IMR-90 (cell line): ENCODE data around the gene PAK1IP1.

Source experiments
- CEBPB ChIP-seq: IDR thresholded peaks from 2 replicates; pipeline ENCODE4 v1.6.1; 2012; ENCODE audit warnings: low read depth, low read length, improper control_type of control experiment
- FOS ChIP-seq: fragments of 150-350 bp; IDR thresholded peaks from 2 replicates; pipeline ENCODE4 v1.6.1; 2016; ENCODE audit warnings: low read depth, low read length
- MAFK ChIP-seq: IDR thresholded peaks from 2 replicates; pipeline ENCODE4 v1.6.1; 2012; ENCODE audit warnings: low read depth, low read length, improper control_type of control experiment
- MAZ ChIP-seq: IDR thresholded peaks from 2 replicates; pipeline ENCODE4 v1.6.1; 2012; ENCODE audit warnings: low read depth, mild to moderate bottlenecking, low read length, improper control_type of control experiment, moderate library complexity, borderline replicate concordance
- MXI1 ChIP-seq: IDR thresholded peaks from 2 replicates; pipeline ENCODE4 v1.6.1; 2012; ENCODE audit warnings: low read depth, mild to moderate bottlenecking, low read length, moderate library complexity, borderline replicate concordance
- NFE2L2 ChIP-seq: fragments of 150-350 bp; IDR thresholded peaks from 2 replicates; pipeline ENCODE4 v1.6.1; 2016; ENCODE audit warnings: low read depth, mild to moderate bottlenecking, low read length
- POLR2A ChIP-seq: IDR thresholded peaks from 2 replicates; pipeline ENCODE4 v1.6.1; 2012; ENCODE audit warnings: mild to moderate bottlenecking, low read depth, low read length
- RAD21 ChIP-seq: IDR thresholded peaks from 2 replicates; pipeline ENCODE4 v1.6.1; 2012; ENCODE audit warnings: low read length, improper control_type of control experiment
- RFX5 ChIP-seq: IDR thresholded peaks from 2 replicates; pipeline ENCODE4 v1.8.0; 2012; ENCODE audit warnings: low read depth, mild to moderate bottlenecking, low read length, moderate library complexity
- TF ChIP-seq, protein P1 (sequence below): conservative IDR thresholded peaks from 2 replicates; pipeline ENCODE4 v1.5.1; 2012; ENCODE audit warnings: mild to moderate bottlenecking, low read depth, low read length, improper control_type of control experiment
- TF ChIP-seq, protein P2 (sequence below): fragments of 150-350 bp; IDR thresholded peaks from 2 replicates; pipeline ENCODE4 v1.6.1; 2017; ENCODE audit warnings: mild to moderate bottlenecking, antibody characterized with exemption, low read length, low read depth
- TF ChIP-seq, protein P3 (sequence below): fragments of 150-350 bp; IDR thresholded peaks from 2 replicates; pipeline ENCODE4 v1.6.1; 2016; ENCODE audit warnings: low read depth, mild to moderate bottlenecking, low read length, moderate library complexity, borderline replicate concordance

- TF ChIP-seq POLR2A (no peak), FOS (no peak), MXI1 (no peak), RAD21 (no peak), MAFK (no peak), NFE2L2 (no peak), RFX5 (no peak), MAZ (no peak), CEBPB (no peak)
- TF ChIP-seq, protein P1, sequence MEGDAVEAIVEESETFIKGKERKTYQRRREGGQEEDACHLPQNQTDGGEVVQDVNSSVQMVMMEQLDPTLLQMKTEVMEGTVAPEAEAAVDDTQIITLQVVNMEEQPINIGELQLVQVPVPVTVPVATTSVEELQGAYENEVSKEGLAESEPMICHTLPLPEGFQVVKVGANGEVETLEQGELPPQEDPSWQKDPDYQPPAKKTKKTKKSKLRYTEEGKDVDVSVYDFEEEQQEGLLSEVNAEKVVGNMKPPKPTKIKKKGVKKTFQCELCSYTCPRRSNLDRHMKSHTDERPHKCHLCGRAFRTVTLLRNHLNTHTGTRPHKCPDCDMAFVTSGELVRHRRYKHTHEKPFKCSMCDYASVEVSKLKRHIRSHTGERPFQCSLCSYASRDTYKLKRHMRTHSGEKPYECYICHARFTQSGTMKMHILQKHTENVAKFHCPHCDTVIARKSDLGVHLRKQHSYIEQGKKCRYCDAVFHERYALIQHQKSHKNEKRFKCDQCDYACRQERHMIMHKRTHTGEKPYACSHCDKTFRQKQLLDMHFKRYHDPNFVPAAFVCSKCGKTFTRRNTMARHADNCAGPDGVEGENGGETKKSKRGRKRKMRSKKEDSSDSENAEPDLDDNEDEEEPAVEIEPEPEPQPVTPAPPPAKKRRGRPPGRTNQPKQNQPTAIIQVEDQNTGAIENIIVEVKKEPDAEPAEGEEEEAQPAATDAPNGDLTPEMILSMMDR: no peak
- TF ChIP-seq, protein P2, sequence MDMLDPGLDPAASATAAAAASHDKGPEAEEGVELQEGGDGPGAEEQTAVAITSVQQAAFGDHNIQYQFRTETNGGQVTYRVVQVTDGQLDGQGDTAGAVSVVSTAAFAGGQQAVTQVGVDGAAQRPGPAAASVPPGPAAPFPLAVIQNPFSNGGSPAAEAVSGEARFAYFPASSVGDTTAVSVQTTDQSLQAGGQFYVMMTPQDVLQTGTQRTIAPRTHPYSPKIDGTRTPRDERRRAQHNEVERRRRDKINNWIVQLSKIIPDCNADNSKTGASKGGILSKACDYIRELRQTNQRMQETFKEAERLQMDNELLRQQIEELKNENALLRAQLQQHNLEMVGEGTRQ: no peak
- TF ChIP-seq, protein P3, sequence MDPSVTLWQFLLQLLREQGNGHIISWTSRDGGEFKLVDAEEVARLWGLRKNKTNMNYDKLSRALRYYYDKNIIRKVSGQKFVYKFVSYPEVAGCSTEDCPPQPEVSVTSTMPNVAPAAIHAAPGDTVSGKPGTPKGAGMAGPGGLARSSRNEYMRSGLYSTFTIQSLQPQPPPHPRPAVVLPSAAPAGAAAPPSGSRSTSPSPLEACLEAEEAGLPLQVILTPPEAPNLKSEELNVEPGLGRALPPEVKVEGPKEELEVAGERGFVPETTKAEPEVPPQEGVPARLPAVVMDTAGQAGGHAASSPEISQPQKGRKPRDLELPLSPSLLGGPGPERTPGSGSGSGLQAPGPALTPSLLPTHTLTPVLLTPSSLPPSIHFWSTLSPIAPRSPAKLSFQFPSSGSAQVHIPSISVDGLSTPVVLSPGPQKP: no peak
These were observed 18.4 kb upstream of the PAK1IP1 start for GRCh38 chr6:10676403-10676802.
